SK-N-SH (cell line): ENCODE measurements around the gene ETV6. TPM values are rescaled to one million over a fixed set of nuclear protein-coding genes. Genes with fewer than 3 reads are reported as not detected.

ENCODE experiments used
- CTCF ChIA-PET: fragments of 300-600, 350-600 bp; formaldehyde crosslinking; extraction: SDS; loops from one replicate; lab custom pipeline; 2021; lab: Yijun Ruan, JAX
- POLR2A ChIA-PET: fragments of 350-600 bp; sonication (Branson Sonifier 250); formaldehyde crosslinking; extraction: SDS; loops from one replicate; lab custom pipeline; 2020; ENCODE audit warnings: antibody characterized with exemption, inconsistent platforms; lab: Yijun Ruan, JAX
- DNase-seq: peaks from one replicate; pipeline ENCODE4 v3.0.0; 2012
- H2AFZ ChIP-seq: fragments of 200-600 bp; sonication (generic); 2 replicates; pipeline ENCODE4 v1.8.1; 2016; ENCODE audit warnings: antibody characterized with exemption, mild to moderate bottlenecking, low read depth
- H3F3A ChIP-seq: fragments of 200-600 bp; sonication (generic); replicated peaks from 2 replicates; pipeline ENCODE3; 2016; ENCODE audit warnings: antibody characterized with exemption, mild to moderate bottlenecking; ENCODE audit not compliant: insufficient read depth
- H3K27ac ChIP-seq, 2 experiments: fragments of 200-500 bp in 1 of 2; fragments of 200-600 bp in 1 of 2; sonication (Bioruptor generic) in 1 of 2; sonication (generic), shearing (Covaris generic) in 1 of 2; 2 replicates each; pipeline versions ENCODE4 v1.5.1 to v1.6.1; 2014 to 2016; ENCODE audit warnings: low read depth in 2 of 2, inconsistent platforms in 1 of 2, low read length in 1 of 2, mild to moderate bottlenecking in 1 of 2, mixed read lengths in 1 of 2
- H3K27me3 ChIP-seq: fragments of 200-600 bp; sonication (generic), shearing (Covaris generic); 2 replicates; pipeline ENCODE4 v1.6.1; 2016; ENCODE audit warnings: mixed run types; ENCODE audit not compliant: insufficient read depth
- H3K36me3 ChIP-seq, 2 experiments: fragments of 200-500 bp in 1 of 2; fragments of 200-600 bp in 1 of 2; sonication (Bioruptor generic) in 1 of 2; sonication (generic) in 1 of 2; replicated peaks in 1 of 2; 2 replicates each; pipeline versions ENCODE3 to v1.5.1; 2014 to 2016; ENCODE audit warnings: low read length in 1 of 2, mild to moderate bottlenecking in 1 of 2; ENCODE audit not compliant: insufficient read depth in 2 of 2, control insufficient read depth in 1 of 2
- H3K4me1 ChIP-seq, 2 experiments: fragments of 200-500 bp in 1 of 2; fragments of 200-600 bp in 1 of 2; sonication (Bioruptor generic) in 1 of 2; sonication (generic), shearing (Covaris generic) in 1 of 2; 2 replicates each; pipeline versions ENCODE4 v1.5.1 to v1.6.1; 2014 to 2016; ENCODE audit warnings: low read depth in 1 of 2, low read length in 1 of 2, mixed run types in 1 of 2; ENCODE audit not compliant: insufficient read depth in 2 of 2, control insufficient read depth in 1 of 2
- H3K4me2 ChIP-seq: fragments of 200-600 bp; sonication (generic), shearing (Covaris generic); 2 replicates; pipeline ENCODE4 v1.6.1; 2017; ENCODE audit warnings: mixed run types
- H3K4me3 ChIP-seq, 2 experiments: fragments of 200-500 bp in 1 of 2; fragments of 200-600 bp in 1 of 2; sonication (Bioruptor generic) in 1 of 2; sonication (generic), shearing (Covaris generic) in 1 of 2; 2 replicates each; pipeline versions ENCODE4 v1.5.1 to v1.8.1; 2014 to 2016; ENCODE audit warnings: low read depth in 2 of 2, inconsistent platforms in 1 of 2, low read length in 1 of 2, mild to moderate bottlenecking in 1 of 2, mixed read lengths in 1 of 2, moderate library complexity in 1 of 2
- H3K79me2 ChIP-seq: fragments of 200-600 bp; sonication (generic); 2 replicates; pipeline ENCODE4 v1.8.1; 2017; ENCODE audit warnings: mild to moderate bottlenecking; ENCODE audit not compliant: insufficient read depth
- H3K9ac ChIP-seq: fragments of 200-600 bp; sonication (generic); 2 replicates; pipeline ENCODE4 v1.6.1; 2017; ENCODE audit warnings: mixed run types
- H3K9me2 ChIP-seq: fragments of 200-600 bp; sonication (generic); 2 replicates; pipeline ENCODE4 v1.6.1; 2017; ENCODE audit warnings: mixed run types
- H3K9me3 ChIP-seq: fragments of 200-600 bp; sonication (generic); 2 replicates; pipeline ENCODE4 v1.6.1; 2017; ENCODE audit warnings: mixed run types, mild to moderate bottlenecking, moderate library complexity
- H4K20me1 ChIP-seq: fragments of 200-600 bp; sonication (generic); 2 replicates; pipeline ENCODE4 v1.6.1; 2017; ENCODE audit warnings: mild to moderate bottlenecking, mixed run types; ENCODE audit not compliant: insufficient read depth
- FOSL2 ChIP-seq: IDR thresholded peaks from 2 replicates; pipeline ENCODE4 v1.4.0; 2012; ENCODE audit warnings: low read depth, mild to moderate bottlenecking, moderate library complexity, borderline replicate concordance
- FOXM1 ChIP-seq: IDR thresholded peaks from 2 replicates; pipeline ENCODE4 v1.4.0; 2012; ENCODE audit warnings: low read depth, mild to moderate bottlenecking
- GABPA ChIP-seq: IDR thresholded peaks from 2 replicates; pipeline ENCODE4 v1.4.0; 2012; ENCODE audit warnings: low read depth, mild to moderate bottlenecking
- GATA2 ChIP-seq: sonication (generic); formaldehyde crosslinking; IDR thresholded peaks from 2 replicates; pipeline ENCODE4 v1.5.0; 2020; ENCODE audit warnings: mild to moderate bottlenecking, missing genetic modification reagents
- MEF2A ChIP-seq: IDR thresholded peaks from 2 replicates; pipeline ENCODE4 v1.4.0; 2012; ENCODE audit warnings: low read depth, borderline replicate concordance
- MXI1 ChIP-seq: IDR thresholded peaks from 2 replicates; pipeline ENCODE4 v1.6.1; 2012; ENCODE audit warnings: mild to moderate bottlenecking, low read depth, low read length, improper control_type of control experiment
- POLR2AphosphoS5 ChIP-seq: IDR thresholded peaks from 2 replicates; pipeline ENCODE4 v1.6.1; 2012; ENCODE audit warnings: low read depth, low read length
- RAD21 ChIP-seq: IDR thresholded peaks from 2 replicates; pipeline ENCODE4 v1.6.1; 2012; ENCODE audit warnings: mild to moderate bottlenecking, low read length
- YY1 ChIP-seq: IDR thresholded peaks from 2 replicates; pipeline ENCODE4 v1.4.0; 2012; ENCODE audit warnings: low read depth, mild to moderate bottlenecking
- WGBS: methylation state at CpG from one replicate; pipeline ENCODE4 v1.1.6; 2017; ENCODE audit warnings: low lambda C conversion rate; 5-methylcytosine and 5-hydroxymethylcytosine counted together
- polyA plus RNA-seq, 3 experiments: library from polyadenylated mRNA; depleted of rRNA; stranded (reverse); fragments of >200 nt; gene quantifications; 2 replicates each; pipeline ENCODE4 v1.2.3, GENCODE V29; 2012
- TF ChIP-seq, protein P1 (sequence below): fragments of 150-350 bp; IDR thresholded peaks from 2 replicates; pipeline ENCODE4 v1.6.1; 2016; ENCODE audit warnings: mild to moderate bottlenecking, low read depth, low read length
- TF ChIP-seq, protein P2 (sequence below): IDR thresholded peaks from 2 replicates; pipeline ENCODE4 v1.6.1; 2012; ENCODE audit warnings: mild to moderate bottlenecking, low read depth, low read length, moderate library complexity
- TF ChIP-seq, protein P3 (sequence below): IDR thresholded peaks from 2 replicates; pipeline ENCODE4 v1.4.0; 2012; ENCODE audit warnings: low read depth, borderline replicate concordance
- TF ChIP-seq, protein P4 (sequence below): fragments of 150-350 bp; IDR thresholded peaks from 2 replicates; pipeline ENCODE4 v1.6.1; 2017; ENCODE audit warnings: antibody characterized with exemption, low read length, low read depth, borderline replicate concordance

Gene ETV6
- polyA plus RNA-seq, 1 of the 3 experiments (the other 2 are of a cell fraction), result 4.0 TPM

DNA sequence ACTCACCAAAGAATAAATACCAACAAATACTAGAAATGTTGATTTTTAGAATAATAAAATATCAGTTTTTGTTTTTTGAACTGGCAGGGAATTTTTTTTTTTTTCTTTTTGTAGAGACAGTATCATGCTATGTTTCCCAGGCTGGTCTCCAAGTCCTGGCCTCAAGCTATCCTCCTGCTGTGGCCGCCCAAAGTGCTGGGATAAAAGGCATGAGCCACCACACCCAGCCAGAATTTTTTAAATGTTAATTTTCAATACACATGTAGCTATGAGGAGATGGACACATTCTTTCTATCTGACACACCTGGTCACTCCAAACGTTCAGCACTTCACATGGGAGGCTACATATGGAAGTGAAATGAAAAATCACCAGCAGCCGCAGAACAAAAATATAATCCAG is 126.8 kb downstream of the ETV6 start:
- no peak overlapping the region for H3K9ac ChIP-seq
- POLR2A ChIA-PET, result no interaction called here
- WGBS, result 84% methylated on average over 3 of the region's 3 CpGs

More for the DNA sequence above, 126.8 kb downstream of the ETV6 start:
- H3K79me2 ChIP-seq, result peaks cover 42% of the 10 kb centered on the region
- H2AFZ ChIP-seq, result no peak overlapping the region
- TF ChIP-seq RAD21, result no peak
- TF ChIP-seq MXI1, result no peak
- no peak for TF ChIP-seq POLR2AphosphoS5
- no peak for TF ChIP-seq GATA2 (CRISPR knock-in tag)
- TF ChIP-seq FOXM1, result no peak
- TF ChIP-seq YY1, result no peak
- TF ChIP-seq, protein P1, sequence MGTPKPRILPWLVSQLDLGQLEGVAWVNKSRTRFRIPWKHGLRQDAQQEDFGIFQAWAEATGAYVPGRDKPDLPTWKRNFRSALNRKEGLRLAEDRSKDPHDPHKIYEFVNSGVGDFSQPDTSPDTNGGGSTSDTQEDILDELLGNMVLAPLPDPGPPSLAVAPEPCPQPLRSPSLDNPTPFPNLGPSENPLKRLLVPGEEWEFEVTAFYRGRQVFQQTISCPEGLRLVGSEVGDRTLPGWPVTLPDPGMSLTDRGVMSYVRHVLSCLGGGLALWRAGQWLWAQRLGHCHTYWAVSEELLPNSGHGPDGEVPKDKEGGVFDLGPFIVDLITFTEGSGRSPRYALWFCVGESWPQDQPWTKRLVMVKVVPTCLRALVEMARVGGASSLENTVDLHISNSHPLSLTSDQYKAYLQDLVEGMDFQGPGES, result no peak
- no peak for TF ChIP-seq FOSL2
- TF ChIP-seq MEF2A, result no peak
- TF ChIP-seq, protein P2, sequence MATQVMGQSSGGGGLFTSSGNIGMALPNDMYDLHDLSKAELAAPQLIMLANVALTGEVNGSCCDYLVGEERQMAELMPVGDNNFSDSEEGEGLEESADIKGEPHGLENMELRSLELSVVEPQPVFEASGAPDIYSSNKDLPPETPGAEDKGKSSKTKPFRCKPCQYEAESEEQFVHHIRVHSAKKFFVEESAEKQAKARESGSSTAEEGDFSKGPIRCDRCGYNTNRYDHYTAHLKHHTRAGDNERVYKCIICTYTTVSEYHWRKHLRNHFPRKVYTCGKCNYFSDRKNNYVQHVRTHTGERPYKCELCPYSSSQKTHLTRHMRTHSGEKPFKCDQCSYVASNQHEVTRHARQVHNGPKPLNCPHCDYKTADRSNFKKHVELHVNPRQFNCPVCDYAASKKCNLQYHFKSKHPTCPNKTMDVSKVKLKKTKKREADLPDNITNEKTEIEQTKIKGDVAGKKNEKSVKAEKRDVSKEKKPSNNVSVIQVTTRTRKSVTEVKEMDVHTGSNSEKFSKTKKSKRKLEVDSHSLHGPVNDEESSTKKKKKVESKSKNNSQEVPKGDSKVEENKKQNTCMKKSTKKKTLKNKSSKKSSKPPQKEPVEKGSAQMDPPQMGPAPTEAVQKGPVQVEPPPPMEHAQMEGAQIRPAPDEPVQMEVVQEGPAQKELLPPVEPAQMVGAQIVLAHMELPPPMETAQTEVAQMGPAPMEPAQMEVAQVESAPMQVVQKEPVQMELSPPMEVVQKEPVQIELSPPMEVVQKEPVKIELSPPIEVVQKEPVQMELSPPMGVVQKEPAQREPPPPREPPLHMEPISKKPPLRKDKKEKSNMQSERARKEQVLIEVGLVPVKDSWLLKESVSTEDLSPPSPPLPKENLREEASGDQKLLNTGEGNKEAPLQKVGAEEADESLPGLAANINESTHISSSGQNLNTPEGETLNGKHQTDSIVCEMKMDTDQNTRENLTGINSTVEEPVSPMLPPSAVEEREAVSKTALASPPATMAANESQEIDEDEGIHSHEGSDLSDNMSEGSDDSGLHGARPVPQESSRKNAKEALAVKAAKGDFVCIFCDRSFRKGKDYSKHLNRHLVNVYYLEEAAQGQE, result no peak
- no peak for TF ChIP-seq GABPA
- TF ChIP-seq, protein P3, sequence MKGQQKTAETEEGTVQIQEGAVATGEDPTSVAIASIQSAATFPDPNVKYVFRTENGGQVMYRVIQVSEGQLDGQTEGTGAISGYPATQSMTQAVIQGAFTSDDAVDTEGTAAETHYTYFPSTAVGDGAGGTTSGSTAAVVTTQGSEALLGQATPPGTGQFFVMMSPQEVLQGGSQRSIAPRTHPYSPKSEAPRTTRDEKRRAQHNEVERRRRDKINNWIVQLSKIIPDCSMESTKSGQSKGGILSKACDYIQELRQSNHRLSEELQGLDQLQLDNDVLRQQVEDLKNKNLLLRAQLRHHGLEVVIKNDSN, result no peak
- TF ChIP-seq, protein P4, sequence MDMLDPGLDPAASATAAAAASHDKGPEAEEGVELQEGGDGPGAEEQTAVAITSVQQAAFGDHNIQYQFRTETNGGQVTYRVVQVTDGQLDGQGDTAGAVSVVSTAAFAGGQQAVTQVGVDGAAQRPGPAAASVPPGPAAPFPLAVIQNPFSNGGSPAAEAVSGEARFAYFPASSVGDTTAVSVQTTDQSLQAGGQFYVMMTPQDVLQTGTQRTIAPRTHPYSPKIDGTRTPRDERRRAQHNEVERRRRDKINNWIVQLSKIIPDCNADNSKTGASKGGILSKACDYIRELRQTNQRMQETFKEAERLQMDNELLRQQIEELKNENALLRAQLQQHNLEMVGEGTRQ, result no peak
- H3K9me3 ChIP-seq, result no peaks in the 10 kb centered on the region
- CTCF ChIA-PET, result interaction anchor here (1.0 to 2.1 kb wide), 2 partner anchors 9 to 19 kb away, joined by 3 to 5 read pairs; no protein-coding TSS in a partner anchor
- H3K4me2 ChIP-seq, result no peak overlapping the region
- H3K36me3 ChIP-seq, result peaks cover 3% of the 10 kb centered on the region in 2 experiments
- H3K9me2 ChIP-seq, result no peaks in the 10 kb centered on the region
- 0 out of 2 replicates have a peak, but pooled peaks cover 2% of the 10 kb centered on the region for H4K20me1 ChIP-seq
- H3K27ac ChIP-seq, result no peak overlapping the region
- no peaks in the 10 kb centered on the region for H3F3A ChIP-seq
- no peak overlapping the region for H3K4me3 ChIP-seq
- H3K4me1 ChIP-seq, result peaks cover 0 to 13% of the 10 kb centered on the region in 2 experiments; a peak in 3 of 4 replicates
- no peaks in the 10 kb centered on the region for H3K27me3 ChIP-seq
- no peak for DNase-seq
